ENCODE data around the gene SNAPIN.
A peak's percentile ranks its signal among the peaks of the same experiment; 100 is the strongest.
"Not testable (repeated sequence)": the region's sequence is repeated elsewhere in the genome, so short reads cannot be mapped to it uniquely, and the experiment has no call there.

Gene SNAPIN

DNA sequence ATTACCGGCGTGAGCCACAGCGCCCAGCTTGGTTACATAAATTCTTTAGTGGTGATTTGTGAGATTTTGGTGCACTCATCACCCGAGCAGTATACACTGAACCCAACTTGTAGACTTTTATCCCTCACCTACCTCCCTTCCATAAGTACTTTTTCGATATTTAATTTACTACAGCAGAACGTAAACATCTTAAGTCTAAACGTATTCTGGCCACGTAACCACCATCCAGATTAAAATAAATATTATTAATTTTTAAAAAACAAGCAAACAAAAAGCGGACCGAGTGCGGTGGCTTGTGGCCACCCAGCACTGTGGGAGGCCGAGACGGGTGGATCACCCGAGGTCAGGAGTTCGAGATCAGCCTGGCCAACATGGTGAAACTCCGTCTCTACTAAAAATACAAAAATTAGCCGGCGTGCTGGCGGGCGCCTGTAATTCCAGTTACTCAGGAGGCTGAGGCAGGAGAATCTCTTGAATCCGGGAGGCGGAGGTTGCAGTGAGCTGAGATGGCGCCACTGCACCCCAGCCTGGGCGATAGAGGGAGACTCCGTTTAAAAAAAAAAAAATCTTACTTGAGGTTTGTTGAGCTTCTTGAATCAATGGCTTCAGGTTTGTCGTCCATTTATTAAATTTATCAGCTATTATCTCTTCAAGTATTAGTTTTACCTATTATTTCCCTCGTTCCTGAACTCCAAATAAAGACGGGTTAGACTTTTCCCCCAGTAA, 13.3 kb downstream of the SNAPIN start:
- H3K27ac ChIP-seq: peak overlapping the region; percentile 83
- DNase-seq (ENCODE audit: low read depth, low spot score): not testable (repeated sequence)

GRCh38 chr1:153673511-153673910, 15.0 kb downstream of the SNAPIN start:
- no peak overlapping the region for H3K27ac ChIP-seq
- no peak for DNase-seq (ENCODE audit: low read depth, low spot score)

GRCh38 chr1:153677718-153678518, 19.4 kb downstream of the SNAPIN start:
- no peak for DNase-seq (ENCODE audit: low read depth, low spot score)
- no peak overlapping the region for H3K27ac ChIP-seq

DNA sequence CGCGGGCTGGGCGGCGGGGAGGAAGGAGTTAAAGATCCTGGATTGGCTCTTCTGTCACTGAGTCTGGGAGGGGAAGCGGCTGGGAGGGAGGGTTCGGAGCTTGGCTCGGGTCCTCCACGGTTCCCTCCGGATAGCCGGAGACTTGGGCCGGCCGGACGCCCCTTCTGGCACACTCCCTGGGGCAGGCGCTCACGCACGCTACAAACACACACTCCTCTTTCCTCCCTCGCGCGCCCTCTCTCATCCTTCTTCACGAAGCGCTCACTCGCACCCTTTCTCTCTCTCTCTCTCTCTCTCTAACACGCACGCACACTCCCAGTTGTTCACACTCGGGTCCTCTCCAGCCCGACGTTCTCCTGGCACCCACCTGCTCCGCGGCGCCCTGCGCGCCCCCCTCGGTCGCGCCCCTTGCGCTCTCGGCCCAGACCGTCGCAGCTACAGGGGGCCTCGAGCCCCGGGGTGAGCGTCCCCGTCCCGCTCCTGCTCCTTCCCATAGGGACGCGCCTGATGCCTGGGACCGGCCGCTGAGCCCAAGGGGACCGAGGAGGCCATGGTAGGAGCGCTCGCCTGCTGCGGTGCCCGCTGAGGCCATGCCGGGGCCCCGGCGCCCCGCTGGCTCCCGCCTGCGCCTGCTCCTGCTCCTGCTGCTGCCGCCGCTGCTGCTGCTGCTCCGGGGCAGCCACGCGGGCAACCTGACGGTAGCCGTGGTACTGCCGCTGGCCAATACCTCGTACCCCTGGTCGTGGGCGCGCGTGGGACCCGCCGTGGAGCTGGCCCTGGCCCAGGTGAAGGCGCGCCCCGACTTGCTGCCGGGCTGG, 20.2 kb downstream of the SNAPIN start, which contains the start of gene NPR1:
NPR1 (plus strand) TSS at position 170 of the 818 bp plus-strand sequence; CDS start at position 591, 421 bp downstream.
- H3K27ac ChIP-seq: no peak within 1 kb of the TSS
- DNase-seq (ENCODE audit: low read depth, low spot score): no peak

DNA sequence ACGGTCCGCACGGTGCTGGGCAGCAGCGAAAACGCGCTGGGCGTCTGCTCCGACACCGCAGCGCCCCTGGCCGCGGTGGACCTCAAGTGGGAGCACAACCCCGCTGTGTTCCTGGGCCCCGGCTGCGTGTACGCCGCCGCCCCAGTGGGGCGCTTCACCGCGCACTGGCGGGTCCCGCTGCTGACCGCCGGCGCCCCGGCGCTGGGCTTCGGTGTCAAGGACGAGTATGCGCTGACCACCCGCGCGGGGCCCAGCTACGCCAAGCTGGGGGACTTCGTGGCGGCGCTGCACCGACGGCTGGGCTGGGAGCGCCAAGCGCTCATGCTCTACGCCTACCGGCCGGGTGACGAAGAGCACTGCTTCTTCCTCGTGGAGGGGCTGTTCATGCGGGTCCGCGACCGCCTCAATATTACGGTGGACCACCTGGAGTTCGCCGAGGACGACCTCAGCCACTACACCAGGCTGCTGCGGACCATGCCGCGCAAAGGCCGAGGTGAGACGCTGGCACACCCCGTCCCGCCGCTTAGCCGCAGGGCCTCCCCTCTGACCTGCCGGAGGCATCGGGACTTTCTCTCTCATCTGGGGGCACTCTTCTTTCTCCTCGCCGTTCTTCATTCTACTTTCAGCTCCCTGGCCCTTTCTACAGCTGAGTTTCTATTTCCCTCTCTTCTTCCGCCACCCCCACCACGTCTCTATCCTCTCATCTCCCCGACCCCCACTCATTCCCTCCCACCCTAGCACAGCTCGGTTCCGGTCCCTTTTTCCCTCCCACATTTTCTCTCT, 21.0 kb downstream of the SNAPIN start:
- DNase-seq (ENCODE audit: low read depth, low spot score): no peak
- H3K27ac ChIP-seq: no peak overlapping the region

GRCh38 chr1:153680120-153680403, 21.6 kb downstream of the SNAPIN start:
- H3K27ac ChIP-seq: no peak overlapping the region
- no peak for DNase-seq (ENCODE audit: low read depth, low spot score)

GRCh38 chr1:153682730-153683129, 24.2 kb downstream of the SNAPIN start:
- H3K27ac ChIP-seq: no peak overlapping the region
- no peak for DNase-seq (ENCODE audit: low read depth, low spot score)

- no peak overlapping the region for H3K27ac ChIP-seq
- no peak for DNase-seq (ENCODE audit: low read depth, low spot score)
Observed at GRCh38 chr1:153683854-153684253, 25.4 kb downstream of the SNAPIN start.

GRCh38 chr1:153684892-153685291, 26.4 kb downstream of the SNAPIN start:
- no peak for DNase-seq (ENCODE audit: low read depth, low spot score)

DNA sequence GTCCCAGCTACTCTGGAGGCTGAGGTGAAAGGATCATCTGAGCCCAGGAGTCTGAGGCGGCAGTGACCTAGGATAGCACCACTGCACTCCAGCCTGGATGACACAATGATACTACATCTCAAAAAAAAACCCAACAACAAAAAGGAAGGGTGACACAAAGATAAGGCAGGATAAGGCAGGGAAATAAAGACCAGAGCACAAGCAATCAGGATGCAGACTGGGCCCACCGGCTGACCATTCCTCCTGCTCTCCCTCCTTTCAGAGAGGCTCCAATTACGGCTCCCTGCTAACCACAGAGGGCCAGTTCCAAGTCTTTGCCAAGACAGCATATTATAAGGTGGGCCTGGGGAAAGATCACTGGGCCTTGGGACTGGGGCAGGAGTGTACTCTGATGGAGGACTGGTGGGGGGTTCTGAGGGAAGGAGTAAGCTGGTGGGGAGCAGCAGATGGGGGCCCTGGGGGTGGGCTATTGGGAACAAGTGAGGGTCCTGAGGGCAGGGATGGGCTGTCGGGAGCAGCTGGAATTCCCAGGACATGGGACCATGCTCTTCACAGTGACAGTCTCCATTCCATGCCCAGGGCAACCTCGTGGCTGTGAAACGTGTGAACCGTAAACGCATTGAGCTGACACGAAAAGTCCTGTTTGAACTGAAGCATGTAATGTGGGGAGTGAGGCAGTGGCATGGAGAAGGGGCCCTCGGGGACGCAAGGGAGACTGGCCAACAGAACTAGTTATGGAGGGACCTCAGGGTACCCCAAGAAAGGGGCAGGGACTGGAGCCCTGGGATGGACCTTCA, 27.2 kb downstream of the SNAPIN start:
- H3K27ac ChIP-seq: no peak overlapping the region
- no peak for DNase-seq (ENCODE audit: low read depth, low spot score)

More at GRCh38 chr1:153684892-153685291, 26.4 kb downstream of the SNAPIN start:
- H3K27ac ChIP-seq: no peak overlapping the region

DNA sequence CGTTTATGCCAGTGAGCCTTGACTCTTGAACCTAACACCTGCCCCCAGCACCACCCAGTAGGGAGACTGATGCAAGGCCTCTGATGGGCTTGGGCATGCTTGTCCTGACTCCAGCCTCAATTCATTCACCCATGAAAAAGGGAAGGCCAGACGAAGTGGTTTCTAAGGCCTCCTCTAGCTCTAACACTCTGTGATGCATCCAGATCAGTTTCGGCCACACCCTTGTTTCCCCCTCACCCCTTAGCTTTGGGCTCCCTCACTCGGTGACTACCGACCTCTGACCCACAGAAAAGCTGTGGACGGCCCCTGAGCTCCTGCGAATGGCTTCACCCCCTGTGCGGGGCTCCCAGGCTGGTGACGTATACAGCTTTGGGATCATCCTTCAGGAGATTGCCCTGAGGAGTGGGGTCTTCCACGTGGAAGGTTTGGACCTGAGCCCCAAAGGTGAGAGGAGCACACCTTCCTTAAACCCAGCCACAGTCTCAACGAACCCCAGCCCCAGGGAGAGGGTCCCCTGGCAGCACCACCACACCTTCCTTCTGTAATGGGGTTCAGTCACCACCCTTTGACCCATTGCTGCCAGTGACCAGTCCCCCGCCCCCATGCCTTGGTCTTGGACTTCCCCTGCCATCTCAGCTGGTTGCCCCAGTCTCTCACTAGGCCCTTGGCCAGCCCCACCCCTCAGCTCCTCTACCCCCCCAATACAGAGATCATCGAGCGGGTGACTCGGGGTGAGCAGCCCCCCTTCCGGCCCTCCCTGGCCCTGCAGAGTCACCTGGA, 29.0 kb downstream of the SNAPIN start:
- no peak for DNase-seq (ENCODE audit: low read depth, low spot score)
- no peak overlapping the region for H3K27ac ChIP-seq

DNA sequence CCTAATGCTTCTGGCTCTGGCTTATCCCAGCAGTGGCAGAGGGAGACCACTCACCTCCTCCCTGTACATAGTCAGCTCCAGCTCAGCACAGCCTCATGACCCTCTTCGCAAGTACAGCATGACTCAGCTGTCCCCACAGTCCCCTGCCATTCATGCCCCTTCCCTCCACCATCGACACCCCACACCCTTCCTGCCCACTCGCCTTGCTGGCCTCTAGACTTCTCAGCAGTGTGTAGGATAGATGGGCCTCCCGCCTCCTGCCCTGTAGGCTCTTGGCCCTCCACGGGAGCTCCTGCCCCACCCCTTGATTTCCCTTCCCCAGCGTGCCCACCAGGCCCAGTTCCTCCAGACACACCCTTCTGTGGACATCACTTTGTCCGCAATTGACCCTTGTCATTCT, 29.8 kb downstream of the SNAPIN start:
- H3K27ac ChIP-seq: no peak overlapping the region
- no peak for DNase-seq (ENCODE audit: low read depth, low spot score)

GRCh38 chr1:153688736-153689328, 30.3 kb downstream of the SNAPIN start:
- no peak for DNase-seq (ENCODE audit: low read depth, low spot score)
- no peak overlapping the region for H3K27ac ChIP-seq

DNA sequence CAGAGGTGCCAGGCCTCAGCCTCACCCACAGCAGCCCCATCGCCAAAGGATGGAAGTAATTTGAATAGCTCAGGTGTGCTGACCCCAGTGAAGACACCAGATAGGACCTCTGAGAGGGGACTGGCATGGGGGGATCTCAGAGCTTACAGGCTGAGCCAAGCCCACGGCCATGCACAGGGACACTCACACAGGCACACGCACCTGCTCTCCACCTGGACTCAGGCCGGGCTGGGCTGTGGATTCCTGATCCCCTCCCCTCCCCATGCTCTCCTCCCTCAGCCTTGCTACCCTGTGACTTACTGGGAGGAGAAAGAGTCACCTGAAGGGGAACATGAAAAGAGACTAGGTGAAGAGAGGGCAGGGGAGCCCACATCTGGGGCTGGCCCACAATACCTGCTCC, 35.0 kb downstream of the SNAPIN start:
- no peak for DNase-seq (ENCODE audit: low read depth, low spot score)
- no peak overlapping the region for H3K27ac ChIP-seq

GRCh38 chr1:153696741-153697140, 38.2 kb downstream of the SNAPIN start:
- DNase-seq (ENCODE audit: low read depth, low spot score): no peak
- H3K27ac ChIP-seq: no peak overlapping the region

DNA sequence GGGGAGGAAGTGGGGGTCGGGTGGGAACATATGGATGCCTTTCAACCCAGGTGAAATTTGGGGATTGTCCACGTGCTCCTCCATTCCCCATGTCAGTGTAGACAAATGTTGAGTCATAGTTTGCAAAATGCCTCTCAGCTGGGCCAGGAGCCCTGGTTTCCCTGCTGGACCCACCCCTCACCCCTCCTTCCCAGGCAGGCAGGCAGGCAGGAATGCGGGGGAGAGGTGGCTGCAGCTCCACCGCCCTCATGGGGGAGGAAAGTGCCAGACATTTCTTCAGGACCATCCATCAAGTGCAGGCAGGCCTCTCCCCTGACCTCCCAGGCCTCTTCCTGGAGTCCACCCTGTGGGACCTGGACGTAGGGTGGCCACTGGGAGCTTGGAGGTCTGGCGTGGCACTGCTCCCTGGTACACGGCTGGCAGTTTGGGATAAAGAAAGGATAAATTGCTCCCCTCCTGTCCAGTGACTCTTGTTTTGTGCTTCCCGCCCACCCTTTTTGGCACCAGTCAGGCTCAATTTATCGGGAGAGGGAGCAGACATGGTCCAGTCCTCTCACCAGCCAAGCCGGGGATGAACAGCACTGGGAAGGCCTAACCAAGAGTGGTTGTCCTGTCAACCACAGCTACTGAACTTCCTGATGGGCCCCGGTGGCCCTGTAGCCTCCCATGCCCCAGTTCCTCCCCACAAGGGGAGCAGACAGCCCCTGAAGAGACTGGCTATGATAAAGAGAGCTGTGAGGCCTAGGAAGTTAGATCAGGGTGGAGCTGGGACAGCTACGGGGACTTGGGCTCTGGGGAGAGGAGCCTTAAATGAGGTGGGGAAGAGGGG, 38.9 kb downstream of the SNAPIN start:
- no peak for DNase-seq (ENCODE audit: low read depth, low spot score)
- H3K27ac ChIP-seq: no peak overlapping the region

All from epithelial cell of prostate (primary cell).